Fibroblast of lung (primary cell): ENCODE results near the gene RNF7. TPM values are rescaled to one million over a fixed set of nuclear protein-coding genes. Genes with fewer than 3 reads are reported as not detected.

Source experiments
- DNase-seq, 2 donors: peaks; one replicate each; pipeline versions ENCODE4 v3.0.0 to v3.0.0-alpha.2; 2010; ENCODE audit warnings: low read depth in 2 of 2
- H2AFZ ChIP-seq: 2 replicates; pipeline ENCODE4 v1.5.1; 2012; ENCODE audit warnings: low read length, control low read depth, inconsistent platforms
- H3K27ac ChIP-seq: 2 replicates; pipeline ENCODE4 v1.5.1; 2011; ENCODE audit warnings: low read length, control low read depth; ENCODE audit not compliant: insufficient read depth
- H3K27me3 ChIP-seq: 2 replicates; pipeline ENCODE4 v1.5.1; 2011; ENCODE audit warnings: mild to moderate bottlenecking, low read length; ENCODE audit not compliant: control insufficient read depth, insufficient read depth
- H3K36me3 ChIP-seq: 2 replicates; pipeline ENCODE4 v1.5.1; 2011; ENCODE audit warnings: low read length; ENCODE audit not compliant: control insufficient read depth, insufficient read depth
- H3K4me1 ChIP-seq: 2 replicates; pipeline ENCODE4 v1.5.1; 2011; ENCODE audit warnings: low read length; ENCODE audit not compliant: control insufficient read depth, insufficient read depth; ENCODE audit errors: extremely low read depth
- H3K4me2 ChIP-seq: 2 replicates; pipeline ENCODE4 v1.5.1; 2011; ENCODE audit warnings: low read length, control low read depth; ENCODE audit not compliant: insufficient read depth; ENCODE audit errors: extremely low read depth
- H3K4me3 ChIP-seq, 4 experiments: fragments of 200-600 bp in 1 of 4; sonication (generic) in 1 of 4; replicated peaks in 1 of 4; 2 replicates each; pipeline ENCODE4 v1.5.1; 2011 to 2016; ENCODE audit warnings: low read length in 4 of 4, low read depth in 3 of 4, mild to moderate bottlenecking in 3 of 4, control low read depth in 2 of 4, inconsistent platforms in 1 of 4, mixed read lengths in 1 of 4; ENCODE audit not compliant: insufficient read depth in 1 of 4; ENCODE audit errors: control extremely low read depth in 1 of 4
- H3K79me2 ChIP-seq: 2 replicates; pipeline ENCODE4 v1.5.1; 2012; ENCODE audit warnings: mild to moderate bottlenecking, low read length, inconsistent platforms; ENCODE audit not compliant: control insufficient read depth, insufficient read depth
- H3K9ac ChIP-seq: 2 replicates; pipeline ENCODE4 v1.5.1; 2011; ENCODE audit warnings: mild to moderate bottlenecking, low read length, control low read depth; ENCODE audit not compliant: insufficient read depth
- H3K9me3 ChIP-seq: 2 replicates; pipeline ENCODE4 v1.5.1; 2012; ENCODE audit warnings: low read depth, low read length; ENCODE audit not compliant: control insufficient read depth, insufficient read depth
- H4K20me1 ChIP-seq: 2 replicates; pipeline ENCODE4 v1.5.1; 2011; ENCODE audit warnings: low read length; ENCODE audit not compliant: control insufficient read depth, insufficient read depth; ENCODE audit errors: extremely low read depth
- EZH2 ChIP-seq: IDR thresholded peaks from 2 replicates; pipeline ENCODE4 v1.5.1; 2012; ENCODE audit warnings: low read length, control low read depth, mild to moderate bottlenecking; ENCODE audit errors: missing control alignments
- polyA plus RNA-seq, 2 donors: library from polyadenylated mRNA; depleted of rRNA in 1 of 2; stranded (reverse) in 1 of 2; unstranded in 1 of 2; fragments of >200 nt; gene quantifications; 2 replicates each; pipeline ENCODE4 v1.2.1, GENCODE V29; 2011 to 2012; ENCODE audit warnings: missing spikeins in 1 of 2
- total RNA-seq: library from RNA; depleted of rRNA; stranded (reverse); fragments of >200 nt; gene quantifications from 2 replicates; pipeline ENCODE4 v1.2.1, GENCODE V29; 2014
- TF ChIP-seq, protein P1 (sequence below), 2 donors: IDR thresholded peaks in 1 of 2; conservative IDR thresholded peaks in 1 of 2; 1 replicate in 1 of 2; 2 replicates in 1 of 2; pipeline ENCODE4 v1.5.1; 2011 to 2012; ENCODE audit warnings: low read length in 2 of 2, control low read depth in 1 of 2, inconsistent platforms in 1 of 2, low read depth in 1 of 2, mild to moderate bottlenecking in 1 of 2

The RNF7 gene
- total and polyA plus RNA-seq, 2 donors (not counting 1 experiment from before 2014, with no cell fraction given), result 38.6 to 123 TPM

DNA sequence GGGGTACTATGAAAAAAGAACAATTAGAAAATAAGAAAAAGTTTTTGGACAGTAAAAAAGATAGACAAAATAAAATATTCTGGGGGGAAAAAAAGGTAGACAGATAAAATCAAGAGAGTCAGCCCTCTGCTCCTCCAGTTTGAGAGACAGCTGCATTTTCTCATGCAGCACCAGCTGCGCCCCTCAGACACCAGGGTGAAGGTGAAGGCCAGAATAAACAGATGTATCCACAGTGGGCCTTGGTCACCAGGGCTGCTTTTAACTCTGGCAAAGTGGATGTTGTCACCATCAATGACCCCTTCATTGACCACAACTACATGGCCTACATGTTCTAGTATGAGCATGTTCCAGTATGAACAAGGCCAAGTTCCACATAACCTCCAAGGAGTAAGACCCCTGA lies 13.9 kb upstream of the RNF7 start:
- no peak for DNase-seq
- H3K4me3 ChIP-seq, result no peak overlapping the region
- H2AFZ ChIP-seq, result no peak overlapping the region
- H3K9ac ChIP-seq, result no peak overlapping the region
- H3K9me3 ChIP-seq, result no peaks in the 10 kb centered on the region
- no peaks in the 10 kb centered on the region for H4K20me1 ChIP-seq
- H3K27ac ChIP-seq, result no peak overlapping the region
- H3K36me3 ChIP-seq, result no peaks in the 10 kb centered on the region
- H3K4me2 ChIP-seq, result no peak overlapping the region
- H3K4me1 ChIP-seq, result no peaks in the 10 kb centered on the region
- H3K27me3 ChIP-seq, result no peaks in the 10 kb centered on the region
- no peaks in the 10 kb centered on the region for H3K79me2 ChIP-seq
- TF ChIP-seq, protein P1, sequence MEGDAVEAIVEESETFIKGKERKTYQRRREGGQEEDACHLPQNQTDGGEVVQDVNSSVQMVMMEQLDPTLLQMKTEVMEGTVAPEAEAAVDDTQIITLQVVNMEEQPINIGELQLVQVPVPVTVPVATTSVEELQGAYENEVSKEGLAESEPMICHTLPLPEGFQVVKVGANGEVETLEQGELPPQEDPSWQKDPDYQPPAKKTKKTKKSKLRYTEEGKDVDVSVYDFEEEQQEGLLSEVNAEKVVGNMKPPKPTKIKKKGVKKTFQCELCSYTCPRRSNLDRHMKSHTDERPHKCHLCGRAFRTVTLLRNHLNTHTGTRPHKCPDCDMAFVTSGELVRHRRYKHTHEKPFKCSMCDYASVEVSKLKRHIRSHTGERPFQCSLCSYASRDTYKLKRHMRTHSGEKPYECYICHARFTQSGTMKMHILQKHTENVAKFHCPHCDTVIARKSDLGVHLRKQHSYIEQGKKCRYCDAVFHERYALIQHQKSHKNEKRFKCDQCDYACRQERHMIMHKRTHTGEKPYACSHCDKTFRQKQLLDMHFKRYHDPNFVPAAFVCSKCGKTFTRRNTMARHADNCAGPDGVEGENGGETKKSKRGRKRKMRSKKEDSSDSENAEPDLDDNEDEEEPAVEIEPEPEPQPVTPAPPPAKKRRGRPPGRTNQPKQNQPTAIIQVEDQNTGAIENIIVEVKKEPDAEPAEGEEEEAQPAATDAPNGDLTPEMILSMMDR (conservative IDR thresholded peaks at IDR 0.05 in 1 of 2, IDR thresholded peaks at IDR 0.05 in 1 of 2; ENCODE audit: low read depth in 1 of 2, low read length in 2 of 2), result no peak
- no peak for TF ChIP-seq EZH2

DNA sequence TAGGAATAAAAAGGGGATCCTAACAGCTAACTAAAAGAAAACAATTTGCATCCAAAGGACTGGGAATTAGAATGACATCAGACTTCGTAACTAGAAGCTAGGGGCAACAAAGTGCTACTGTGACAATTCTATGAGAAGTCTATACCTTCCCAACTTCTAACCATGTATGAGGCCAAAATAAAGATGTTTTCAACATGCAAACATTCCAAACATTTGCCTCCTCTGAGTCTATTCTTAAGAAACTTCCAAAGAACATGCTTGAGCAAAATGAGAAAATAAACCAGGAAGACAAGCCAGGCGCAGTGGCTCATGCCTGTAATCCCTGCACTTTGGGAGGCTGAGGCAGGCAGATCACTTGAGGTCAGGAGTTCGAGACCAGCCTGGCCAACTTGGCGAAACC lies 13.1 kb upstream of the RNF7 start:
- no peak overlapping the region for H3K9ac ChIP-seq
- H3K4me1 ChIP-seq, result no peaks in the 10 kb centered on the region
- no peak for DNase-seq
- TF ChIP-seq, protein P1 (conservative IDR thresholded peaks at IDR 0.05 in 1 of 2, IDR thresholded peaks at IDR 0.05 in 1 of 2; ENCODE audit: low read depth in 1 of 2, low read length in 2 of 2), result no peak
- no peak for TF ChIP-seq EZH2
- no peak overlapping the region for H3K4me3 ChIP-seq
- no peaks in the 10 kb centered on the region for H3K79me2 ChIP-seq
- no peak overlapping the region for H3K27ac ChIP-seq
- H3K4me2 ChIP-seq, result no peak overlapping the region
- H3K36me3 ChIP-seq, result no peaks in the 10 kb centered on the region
- no peaks in the 10 kb centered on the region for H3K27me3 ChIP-seq
- H3K9me3 ChIP-seq, result no peaks in the 10 kb centered on the region
- no peak overlapping the region for H2AFZ ChIP-seq
- no peaks in the 10 kb centered on the region for H4K20me1 ChIP-seq

DNA sequence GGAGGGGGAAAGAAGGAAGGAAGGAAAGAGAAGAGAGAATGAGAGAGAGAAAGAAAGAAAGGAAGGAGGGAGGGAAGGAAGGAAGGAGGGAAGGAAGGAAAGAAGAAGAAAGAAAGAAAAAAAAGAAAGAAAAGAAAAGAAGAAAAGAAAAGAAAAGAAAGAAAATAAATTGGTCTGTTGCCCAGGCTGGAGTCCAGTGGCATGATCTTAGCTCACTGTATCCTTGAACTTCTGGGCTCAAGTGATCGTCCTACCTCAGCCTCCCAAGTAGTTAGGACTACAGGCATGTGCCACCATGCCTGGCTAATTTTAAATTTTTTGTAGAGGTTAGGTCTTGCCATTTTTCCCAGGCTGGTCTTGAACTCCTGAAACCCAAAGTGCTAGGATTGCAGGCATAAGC lies 11.6 kb upstream of the RNF7 start:
- H3K27me3 ChIP-seq, result no peaks in the 10 kb centered on the region
- no peak overlapping the region for H3K4me3 ChIP-seq
- H3K79me2 ChIP-seq, result no peaks in the 10 kb centered on the region
- no peak overlapping the region for H3K4me2 ChIP-seq
- H3K9me3 ChIP-seq, result no peaks in the 10 kb centered on the region
- TF ChIP-seq, protein P1 (conservative IDR thresholded peaks at IDR 0.05 in 1 of 2, IDR thresholded peaks at IDR 0.05 in 1 of 2; ENCODE audit: low read depth in 1 of 2, low read length in 2 of 2), result no peak
- no peak for TF ChIP-seq EZH2
- H3K36me3 ChIP-seq, result no peaks in the 10 kb centered on the region
- H2AFZ ChIP-seq, result no peak overlapping the region
- H3K4me1 ChIP-seq, result no peaks in the 10 kb centered on the region
- no peak overlapping the region for H3K27ac ChIP-seq
- no peaks in the 10 kb centered on the region for H4K20me1 ChIP-seq
- no peak for DNase-seq
- H3K9ac ChIP-seq, result no peak overlapping the region
